Bronchial epithelial cell (primary cell): ENCODE measurements around the gene AQP1. TPM values are rescaled to one million over a fixed set of nuclear protein-coding genes. Genes with fewer than 3 reads are reported as not detected.

ENCODE experiments used
- DNase-seq: peaks from one replicate; pipeline ENCODE4 v3.0.0-alpha.2; 2010; ENCODE audit warnings: low read depth
- FAIRE-seq: peaks from 2 replicates; lab custom pipeline; 2011; peaks lifted over from hg19 to GRCh38; lab: Jason Lieb, UNC
- H3K27me3 ChIP-seq: 2 replicates; pipeline ENCODE4 v1.5.1; 2011; ENCODE audit warnings: low read length; ENCODE audit not compliant: control insufficient read depth, insufficient read depth
- H3K36me3 ChIP-seq: 2 replicates; pipeline ENCODE4 v1.5.1; 2011; ENCODE audit warnings: low read length; ENCODE audit not compliant: control insufficient read depth, insufficient read depth
- H3K4me3 ChIP-seq: 2 replicates; pipeline ENCODE4 v1.5.1; 2011; ENCODE audit warnings: mild to moderate bottlenecking, low read depth, low read length, control low read depth
- total RNA-seq: library from RNA; depleted of rRNA; stranded (reverse); fragments of >200 nt; gene quantifications from 2 replicates; pipeline ENCODE4 v1.2.1, GENCODE V29; 2014
- TF ChIP-seq, protein P1 (sequence below): IDR thresholded peaks from 2 replicates; pipeline ENCODE4 v1.5.1; 2011; ENCODE audit warnings: mild to moderate bottlenecking, moderate library complexity, low read length, control low read depth, inconsistent platforms; ENCODE audit not compliant: insufficient read depth, severe bottlenecking

Gene AQP1
- total RNA-seq, 1 donor from 2014 or later: under 0.01 TPM

GRCh38 chr7:30894866-30895605 is 16.6 kb upstream of the AQP1 start:
- Histone ChIP-seq H3K4me3 (no peak overlapping the region), H3K27me3 (peaks cover 4% of the 10 kb centered on the region), H3K36me3 (no peaks in the 10 kb centered on the region)
- DNase-seq (no peak), FAIRE-seq (no peak)
- TF ChIP-seq, protein P1, sequence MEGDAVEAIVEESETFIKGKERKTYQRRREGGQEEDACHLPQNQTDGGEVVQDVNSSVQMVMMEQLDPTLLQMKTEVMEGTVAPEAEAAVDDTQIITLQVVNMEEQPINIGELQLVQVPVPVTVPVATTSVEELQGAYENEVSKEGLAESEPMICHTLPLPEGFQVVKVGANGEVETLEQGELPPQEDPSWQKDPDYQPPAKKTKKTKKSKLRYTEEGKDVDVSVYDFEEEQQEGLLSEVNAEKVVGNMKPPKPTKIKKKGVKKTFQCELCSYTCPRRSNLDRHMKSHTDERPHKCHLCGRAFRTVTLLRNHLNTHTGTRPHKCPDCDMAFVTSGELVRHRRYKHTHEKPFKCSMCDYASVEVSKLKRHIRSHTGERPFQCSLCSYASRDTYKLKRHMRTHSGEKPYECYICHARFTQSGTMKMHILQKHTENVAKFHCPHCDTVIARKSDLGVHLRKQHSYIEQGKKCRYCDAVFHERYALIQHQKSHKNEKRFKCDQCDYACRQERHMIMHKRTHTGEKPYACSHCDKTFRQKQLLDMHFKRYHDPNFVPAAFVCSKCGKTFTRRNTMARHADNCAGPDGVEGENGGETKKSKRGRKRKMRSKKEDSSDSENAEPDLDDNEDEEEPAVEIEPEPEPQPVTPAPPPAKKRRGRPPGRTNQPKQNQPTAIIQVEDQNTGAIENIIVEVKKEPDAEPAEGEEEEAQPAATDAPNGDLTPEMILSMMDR: no peak

DNA sequence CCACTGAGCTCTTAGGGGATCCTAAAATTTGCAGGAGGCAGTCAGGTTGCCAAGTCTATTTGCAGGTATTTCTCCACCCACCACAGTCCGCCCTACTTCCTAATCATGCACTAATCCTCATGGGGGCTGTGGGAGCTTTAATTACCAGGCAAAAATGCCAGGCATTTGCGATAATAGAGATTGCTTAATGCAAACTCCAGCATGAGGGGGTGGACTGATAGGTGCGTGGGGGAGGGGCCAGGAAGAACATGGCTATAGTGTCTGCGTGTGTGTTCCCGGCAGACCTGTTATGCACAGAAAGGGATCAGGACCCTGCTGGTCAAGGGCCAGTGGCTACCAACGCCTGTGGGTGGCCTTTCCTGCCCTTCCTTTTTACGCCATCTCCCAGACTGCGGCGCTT is 15.6 kb upstream of the AQP1 start:
- TF ChIP-seq, protein P1: no peak
- no peaks in the 10 kb centered on the region for H3K36me3 ChIP-seq
- H3K4me3 ChIP-seq: no peak overlapping the region
- no peak for DNase-seq
- FAIRE-seq: no peak
- H3K27me3 ChIP-seq: peaks cover 5% of the 10 kb centered on the region

DNA sequence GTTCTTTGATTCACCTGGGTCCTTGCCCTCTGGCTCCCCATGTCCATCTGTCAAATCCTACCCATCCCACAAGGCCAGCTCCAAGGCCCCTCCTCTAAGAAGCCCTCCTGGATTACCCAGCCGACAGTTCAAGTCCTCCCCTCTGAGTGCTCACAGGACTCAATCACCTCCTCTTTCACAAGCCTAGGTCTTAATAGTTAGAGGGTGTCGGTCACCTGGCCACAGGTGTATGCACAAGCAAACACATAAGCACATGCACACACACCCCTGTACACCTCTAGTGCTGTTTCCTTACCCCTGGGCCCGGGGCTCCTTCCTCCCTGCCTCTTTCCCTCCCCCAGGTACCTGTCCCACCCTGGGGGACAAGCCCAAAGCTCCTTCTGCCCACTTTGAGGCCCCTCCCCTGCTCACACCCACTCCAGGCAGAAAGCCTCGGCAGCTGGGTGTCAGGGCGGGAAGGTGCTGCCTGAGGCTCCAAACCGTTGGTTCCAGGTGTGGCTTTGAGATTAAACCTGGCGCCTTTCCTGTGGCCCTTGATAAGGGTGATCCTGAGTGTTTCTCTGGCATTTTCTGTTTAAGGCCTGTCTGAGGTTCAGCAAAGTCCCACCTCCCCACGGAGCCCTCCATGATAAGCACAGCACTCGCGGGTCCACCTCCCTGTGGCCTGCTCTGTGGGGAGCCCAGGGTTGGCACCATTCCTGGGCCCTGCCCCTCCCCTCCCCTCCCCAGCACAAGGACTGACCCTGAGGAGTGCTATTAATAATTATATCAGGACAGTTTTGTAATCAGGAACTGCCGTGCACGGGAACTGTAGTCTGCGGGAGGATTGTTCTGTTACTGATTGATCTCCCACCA is 14.6 kb upstream of the AQP1 start:
- TF ChIP-seq, protein P1: no peak
- Histone ChIP-seq H3K27me3 (peaks cover 5% of the 10 kb centered on the region), H3K36me3 (no peaks in the 10 kb centered on the region), H3K4me3 (no peak overlapping the region)
- no peak for FAIRE-seq
- DNase-seq: no peak

GRCh38 chr7:30897770-30898169 is 13.9 kb upstream of the AQP1 start:
- DNase-seq: no peak
- Histone ChIP-seq H3K4me3 (no peak overlapping the region), H3K27me3 (peaks cover 5% of the 10 kb centered on the region), H3K36me3 (no peaks in the 10 kb centered on the region)
- TF ChIP-seq, protein P1: no peak
- no peak for FAIRE-seq

GRCh38 chr7:30898411-30898810 is 13.2 kb upstream of the AQP1 start:
- TF ChIP-seq, protein P1: no peak
- DNase-seq (no peak), FAIRE-seq (no peak)
- H3K36me3 ChIP-seq: no peaks in the 10 kb centered on the region
- peaks cover 5% of the 10 kb centered on the region for H3K27me3 ChIP-seq
- H3K4me3 ChIP-seq: no peak overlapping the region
